OCI-LY3 (cell line): Measurements from ENCODE around the gene C2orf76.

Experiments used
- H2AFZ ChIP-seq: fragments of 200-600, 300-600 bp; shearing (Covaris generic); 2 replicates; pipeline ENCODE4 v1.6.0; 2014; ENCODE audit warnings: antibody characterized with exemption, low read depth, low read length
- H3K27ac ChIP-seq: fragments of 200-600, 300-600 bp; sonication (generic); 2 replicates; pipeline ENCODE4 v1.5.1; 2014; ENCODE audit warnings: mild to moderate bottlenecking, low read length, moderate library complexity, mixed read lengths
- H3K27me3 ChIP-seq: fragments of 200-600, 300-600 bp; sonication (generic); 2 replicates; pipeline ENCODE4 v1.6.1; 2014; ENCODE audit warnings: low read depth, low read length, mixed read lengths
- H3K36me3 ChIP-seq: fragments of 200-600, 300-600 bp; sonication (generic); replicated peaks from 2 replicates; pipeline ENCODE3; 2014; ENCODE audit warnings: low read depth, low read length, mixed read lengths
- H3K4me1 ChIP-seq: fragments of 300-600, 200-600 bp; sonication (generic); 2 replicates; pipeline ENCODE4 v1.6.1; 2014; ENCODE audit warnings: low read length, mixed read lengths
- H3K4me2 ChIP-seq: fragments of 200-600, 300-600 bp; sonication (generic); 2 replicates; pipeline ENCODE4 v1.6.1; 2014; ENCODE audit warnings: low read length, mixed read lengths
- H3K4me3 ChIP-seq: fragments of 300-600, 200-600 bp; sonication (generic); 2 replicates; pipeline ENCODE4 v1.5.1; 2014; ENCODE audit warnings: antibody characterized with exemption, mild to moderate bottlenecking, low read length, moderate library complexity
- H3K79me2 ChIP-seq: fragments of 300-600, 200-600 bp; shearing (Covaris generic); 2 replicates; pipeline ENCODE4 v1.6.1; 2014; ENCODE audit warnings: mild to moderate bottlenecking, low read length, mixed read lengths
- H3K9ac ChIP-seq: fragments of 300-600, 200-600 bp; shearing (Covaris generic); 2 replicates; pipeline ENCODE4 v1.6.0; 2014; ENCODE audit warnings: mild to moderate bottlenecking, low read length, moderate library complexity
- H3K9me3 ChIP-seq: fragments of 200-600, 300-600 bp; shearing (Covaris generic); 2 replicates; pipeline ENCODE4 v1.6.1; 2014; ENCODE audit warnings: low read length, mixed read lengths; ENCODE audit not compliant: insufficient read depth
- H4K20me1 ChIP-seq: fragments of 200-600, 300-600 bp; sonication (generic); 2 replicates; pipeline ENCODE4 v1.6.1; 2016; ENCODE audit warnings: low read length, mixed read lengths; ENCODE audit not compliant: insufficient read depth
- CTCF ChIP-seq: fragments of 200-600, 300-600 bp; sonication (generic); IDR thresholded peaks from 2 replicates; pipeline ENCODE4 v1.5.1; 2014; ENCODE audit warnings: antibody characterized with exemption, low read length, low read depth
- EZH2phosphoT487 ChIP-seq: fragments of 200-600 bp; shearing (Covaris generic); IDR thresholded peaks from 2 replicates; pipeline ENCODE4 v1.6.1; 2018; ENCODE audit warnings: antibody characterized with exemption, mixed run types, low read depth

Gene C2orf76

GRCh38 chr2:119276864-119277263, 89.8 kb downstream of the C2orf76 start:
- Histone ChIP-seq H2AFZ (no peak overlapping the region), H3K36me3 (no peaks in the 10 kb centered on the region), H3K4me2 (no peak overlapping the region), H3K9ac (no peak overlapping the region), H3K79me2 (no peaks in the 10 kb centered on the region), H4K20me1 (no peaks in the 10 kb centered on the region), H3K4me3 (no peak overlapping the region), H3K27me3 (no peaks in the 10 kb centered on the region), H3K9me3 (no peaks in the 10 kb centered on the region), H3K27ac (no peak overlapping the region), H3K4me1 (no peaks in the 10 kb centered on the region)
- no peak for TF ChIP-seq EZH2phosphoT487
- no peak for TF ChIP-seq CTCF

GRCh38 chr2:119267604-119268003, 99.0 kb downstream of the C2orf76 start:
- Histone ChIP-seq H3K27ac (no peak overlapping the region), H3K27me3 (no peaks in the 10 kb centered on the region), H4K20me1 (no peaks in the 10 kb centered on the region), H3K4me3 (no peak overlapping the region), H3K4me1 (no peaks in the 10 kb centered on the region), H3K9ac (no peak overlapping the region), H3K79me2 (no peaks in the 10 kb centered on the region), H3K4me2 (no peak overlapping the region), H3K9me3 (0 out of 2 replicates have a peak, but pooled peaks cover 3% of the 10 kb centered on the region), H2AFZ (no peak overlapping the region), H3K36me3 (no peaks in the 10 kb centered on the region)
- TF ChIP-seq CTCF: no peak
- TF ChIP-seq EZH2phosphoT487: no peak

GRCh38 chr2:119266091-119266589, 100.5 kb downstream of the C2orf76 start:
- Histone ChIP-seq H2AFZ (no peak overlapping the region), H3K9ac (no peak overlapping the region), H3K79me2 (no peaks in the 10 kb centered on the region), H4K20me1 (no peaks in the 10 kb centered on the region), H3K27me3 (no peaks in the 10 kb centered on the region), H3K4me2 (no peak overlapping the region), H3K27ac (no peak overlapping the region), H3K36me3 (no peaks in the 10 kb centered on the region), H3K4me1 (no peaks in the 10 kb centered on the region), H3K9me3 (0 out of 2 replicates have a peak, but pooled peaks cover 3% of the 10 kb centered on the region), H3K4me3 (no peak overlapping the region)
- TF ChIP-seq EZH2phosphoT487 (no peak), CTCF (no peak)

GRCh38 chr2:119265693-119266066, 101.0 kb downstream of the C2orf76 start:
- Histone ChIP-seq H3K9ac (no peak overlapping the region), H3K4me3 (no peak overlapping the region), H3K27me3 (no peaks in the 10 kb centered on the region), H3K79me2 (no peaks in the 10 kb centered on the region), H3K27ac (no peak overlapping the region), H2AFZ (no peak overlapping the region), H3K9me3 (0 out of 2 replicates have a peak, but pooled peaks cover 2% of the 10 kb centered on the region), H4K20me1 (no peaks in the 10 kb centered on the region), H3K36me3 (no peaks in the 10 kb centered on the region), H3K4me1 (no peaks in the 10 kb centered on the region), H3K4me2 (no peak overlapping the region)
- TF ChIP-seq EZH2phosphoT487 (no peak), CTCF (no peak)
